GM19238 (cell line): ENCODE data around the gene MAP7.
"Not testable (repeated sequence)": the region's sequence is repeated elsewhere in the genome, so short reads cannot be mapped to it uniquely, and the experiment has no call there.

Experiments
- DNase-seq: peaks from one replicate; pipeline ENCODE4 v3.0.0; 2011; ENCODE audit warnings: low spot score; ENCODE audit not compliant: insufficient read length

Gene MAP7

DNA sequence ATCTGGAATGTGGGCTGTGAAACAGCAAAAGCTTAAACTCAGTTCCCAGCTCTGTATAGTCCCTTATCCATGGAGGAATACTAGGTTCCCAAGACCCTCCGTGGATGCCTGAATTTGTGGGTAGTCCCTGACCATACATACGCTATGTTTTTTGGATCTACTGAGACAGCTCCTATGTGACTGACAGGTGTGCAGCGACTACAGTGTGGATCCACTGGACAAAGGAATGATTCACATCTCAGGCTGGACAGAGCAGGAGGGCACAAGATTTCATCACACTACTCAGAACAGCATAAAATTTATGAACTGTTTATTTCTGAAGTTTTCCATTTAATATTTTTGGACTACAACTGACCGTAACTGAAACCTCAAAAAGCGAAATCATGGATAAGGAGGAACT, 125.3 kb downstream of the MAP7 start:
- no peak for DNase-seq

DNA sequence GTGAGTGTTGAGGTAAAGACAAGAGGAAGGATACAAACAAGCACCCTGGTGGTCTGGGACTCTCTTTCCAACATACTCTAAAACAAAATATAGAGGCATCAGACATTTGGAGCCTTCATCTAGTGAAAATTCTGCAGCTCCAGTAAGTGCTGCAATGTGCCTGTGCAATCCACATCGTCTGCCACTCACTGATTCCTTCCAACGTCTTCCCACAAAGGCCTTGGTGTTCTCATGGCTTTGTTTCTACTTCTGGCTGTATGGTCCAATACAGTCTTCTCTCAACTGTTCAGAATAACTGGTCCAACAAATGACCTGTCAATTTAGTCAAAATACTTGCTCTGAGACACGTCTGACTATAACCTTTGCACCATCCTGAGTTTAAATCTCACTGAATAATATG, 125.8 kb downstream of the MAP7 start:
- no peak for DNase-seq

DNA sequence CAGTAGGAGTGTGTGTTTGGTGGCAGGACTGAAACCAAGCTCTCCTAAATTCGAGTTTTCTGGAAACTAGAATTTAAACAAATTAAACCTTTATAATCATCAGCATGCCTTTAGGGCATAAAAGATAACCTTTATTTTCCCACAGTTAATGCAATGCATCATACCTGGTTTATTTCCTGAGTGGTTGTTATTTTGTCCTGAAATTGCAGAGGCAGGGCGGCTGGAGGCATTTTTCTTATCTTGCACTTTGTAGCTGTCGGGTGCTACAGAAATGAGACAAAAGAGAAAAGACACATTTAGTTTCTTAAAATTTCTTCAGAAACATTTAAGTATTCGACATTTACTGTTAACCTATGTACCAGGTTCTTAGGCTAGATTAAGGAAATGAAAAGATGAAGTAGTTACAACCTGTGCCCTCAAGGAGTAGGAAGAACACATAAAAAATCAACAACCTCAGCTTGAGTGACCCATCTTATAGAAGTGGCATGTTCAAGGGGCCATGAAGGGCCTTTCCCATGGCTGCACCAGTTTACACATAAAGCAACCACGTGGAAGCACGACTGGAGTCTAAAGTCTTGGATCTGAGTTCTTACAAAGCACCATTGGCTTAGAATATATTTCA, 128.6 kb downstream of the MAP7 start:
- no peak for DNase-seq

DNA sequence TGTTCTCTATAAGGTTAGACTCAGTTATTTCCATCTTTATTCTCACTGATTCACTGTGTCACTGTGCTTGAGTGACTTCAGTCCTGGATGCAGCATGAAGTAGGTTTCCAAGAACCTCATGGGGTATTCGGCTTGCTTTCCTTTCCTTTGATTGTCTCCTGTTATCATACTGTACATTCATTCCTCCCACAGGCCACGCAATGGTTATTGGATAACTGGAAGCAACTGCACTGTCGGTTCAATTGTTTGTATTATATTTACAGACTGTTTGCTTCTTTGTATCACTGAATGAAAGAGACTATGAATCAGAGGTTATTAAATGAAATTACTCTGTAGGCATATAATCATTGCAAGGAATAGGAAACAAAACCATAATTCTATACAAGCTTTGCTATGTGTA, 129.4 kb downstream of the MAP7 start:
- DNase-seq: no peak

DNA sequence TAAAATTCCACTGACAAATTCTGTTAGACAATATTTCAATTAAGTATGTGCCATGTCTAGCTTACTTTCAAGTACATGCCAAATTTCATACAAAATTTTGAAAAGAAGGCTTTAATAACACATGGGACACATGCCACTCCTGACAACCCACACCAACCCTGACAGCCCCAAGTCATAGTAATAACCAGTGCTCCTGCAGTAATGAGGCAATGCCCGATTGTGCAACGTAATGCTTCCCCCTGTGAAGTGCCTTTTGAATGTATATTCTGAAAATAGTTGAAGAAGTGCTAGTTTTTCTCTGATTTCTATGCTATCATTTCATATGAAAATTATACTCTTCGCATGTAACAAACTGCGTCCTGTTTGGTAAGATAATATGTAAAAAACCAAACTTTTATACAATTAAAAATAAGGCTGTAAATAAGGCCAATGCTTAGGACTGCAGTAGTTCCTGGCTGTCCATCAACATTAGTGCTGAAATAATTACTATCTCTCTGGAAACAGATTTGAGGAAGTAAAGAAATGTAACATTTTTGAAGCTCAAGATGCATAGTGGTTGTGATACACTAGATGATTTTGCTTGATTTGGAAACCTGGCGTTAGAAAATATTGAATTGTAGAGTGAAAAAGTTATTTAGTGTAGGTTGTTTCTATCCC, 134.7 kb downstream of the MAP7 start:
- DNase-seq: no peak

DNA sequence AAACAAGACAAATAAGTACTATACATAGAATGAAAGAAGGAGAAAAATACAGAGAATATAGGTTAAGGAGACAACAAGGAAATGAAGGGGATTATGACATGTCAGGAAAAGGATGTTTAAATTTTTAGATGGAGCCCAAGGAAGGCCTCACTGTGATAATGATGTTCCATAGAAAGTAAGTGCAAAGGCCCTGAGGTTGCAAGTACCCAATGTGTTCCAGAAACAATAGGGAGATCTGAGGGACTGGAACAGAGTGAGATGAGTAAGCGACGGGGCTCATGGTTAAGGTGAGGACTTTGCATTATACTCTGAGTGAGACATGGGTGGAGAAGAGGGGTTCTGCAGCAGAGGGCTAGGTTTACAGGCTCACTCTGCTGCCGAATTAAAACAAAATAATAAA, 137.8 kb downstream of the MAP7 start:
- no peak for DNase-seq

DNA sequence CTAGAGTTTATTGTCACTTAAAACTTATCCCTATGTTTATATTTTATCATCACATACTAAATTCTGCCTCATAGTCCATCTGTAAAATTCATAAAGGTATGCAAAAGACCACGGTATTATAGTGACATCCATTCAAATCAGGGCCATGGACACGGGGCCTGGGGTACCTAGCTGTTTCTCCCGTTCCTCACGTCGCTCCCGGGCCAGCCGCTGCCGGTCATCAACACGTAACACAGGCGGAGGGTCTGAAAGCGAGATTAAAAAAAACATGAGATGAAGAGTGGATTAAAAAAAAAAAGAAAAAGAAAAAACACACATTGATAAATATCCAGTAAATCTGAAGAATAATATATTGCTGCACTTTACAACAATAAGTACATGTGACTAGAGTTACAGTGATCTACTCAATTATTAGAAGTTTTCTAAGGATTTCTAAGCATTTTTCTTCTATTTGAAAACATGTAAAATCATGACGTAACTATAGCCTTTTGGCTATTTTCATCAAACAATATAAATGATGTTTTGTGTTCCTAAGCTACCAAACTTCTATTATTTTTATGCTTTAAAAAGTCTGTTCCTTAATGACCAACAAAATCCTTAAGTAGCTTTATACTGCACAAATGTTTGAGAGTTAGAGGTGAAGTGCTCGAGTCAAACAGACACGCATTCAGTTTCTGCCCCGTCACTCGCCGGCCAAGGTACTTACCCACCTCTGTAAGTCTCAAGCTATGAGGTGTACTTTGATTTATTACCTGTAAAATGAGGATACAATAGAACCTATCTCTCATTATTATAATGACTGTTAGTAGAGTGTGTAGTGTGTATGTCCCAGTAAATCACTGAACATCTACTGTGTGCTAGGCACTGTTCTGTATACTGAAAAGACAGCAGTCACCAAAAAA, 138.5 kb downstream of the MAP7 start:
- no peak for DNase-seq

DNA sequence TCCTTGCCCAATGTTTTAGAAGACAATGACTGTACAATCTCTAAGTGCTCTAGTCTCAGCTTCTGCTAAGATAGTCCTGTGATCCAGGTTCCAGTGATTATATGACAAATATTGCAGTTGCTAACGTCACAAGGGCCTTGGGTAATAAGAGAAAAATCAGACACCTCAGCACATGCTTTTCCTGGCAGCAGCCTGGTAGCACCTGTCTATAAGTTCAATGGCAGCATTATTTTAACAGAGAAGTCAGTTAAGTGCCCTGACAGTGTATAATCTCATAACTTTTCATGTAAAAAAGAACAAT, 139.2 kb downstream of the MAP7 start:
- no peak for DNase-seq

DNA sequence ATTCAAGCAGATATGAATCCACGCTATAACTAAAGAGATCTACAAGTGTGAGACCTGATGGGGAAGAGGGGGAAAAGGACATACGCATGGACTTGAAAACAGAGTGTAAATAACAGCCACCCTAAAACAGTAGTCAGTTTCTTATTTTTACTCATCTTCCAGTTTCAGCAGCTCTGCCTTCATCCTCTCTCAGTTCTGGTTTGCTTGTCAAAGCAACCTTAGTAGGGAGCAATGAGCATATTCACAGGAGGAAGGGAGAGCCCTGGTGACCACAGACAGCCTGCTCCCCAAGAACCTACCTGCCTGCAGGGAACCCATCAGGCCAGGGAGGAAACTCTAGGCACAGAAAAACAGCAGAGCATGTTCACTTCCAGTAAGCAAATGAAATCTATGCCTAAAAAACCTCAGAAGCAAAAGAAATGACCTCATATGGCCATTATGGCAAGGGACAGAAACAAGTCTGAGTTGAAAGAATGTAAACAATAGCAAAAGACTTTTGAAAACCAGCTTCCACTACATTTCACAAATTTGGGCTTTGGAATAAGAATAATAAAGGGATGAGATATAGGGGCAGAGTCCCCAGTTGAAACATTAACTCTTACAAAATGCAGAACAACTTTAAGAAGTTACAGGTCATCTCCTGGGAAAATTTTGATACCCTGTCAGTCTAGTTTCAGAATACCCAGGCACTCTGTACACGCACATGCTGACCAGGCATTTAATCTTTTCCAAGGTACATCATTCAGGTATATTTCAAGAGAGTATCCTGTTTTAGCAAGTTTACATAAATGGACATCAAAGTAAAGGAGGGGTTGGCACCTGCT, 139.8 kb downstream of the MAP7 start:
- peak; percentile 2 for DNase-seq

DNA sequence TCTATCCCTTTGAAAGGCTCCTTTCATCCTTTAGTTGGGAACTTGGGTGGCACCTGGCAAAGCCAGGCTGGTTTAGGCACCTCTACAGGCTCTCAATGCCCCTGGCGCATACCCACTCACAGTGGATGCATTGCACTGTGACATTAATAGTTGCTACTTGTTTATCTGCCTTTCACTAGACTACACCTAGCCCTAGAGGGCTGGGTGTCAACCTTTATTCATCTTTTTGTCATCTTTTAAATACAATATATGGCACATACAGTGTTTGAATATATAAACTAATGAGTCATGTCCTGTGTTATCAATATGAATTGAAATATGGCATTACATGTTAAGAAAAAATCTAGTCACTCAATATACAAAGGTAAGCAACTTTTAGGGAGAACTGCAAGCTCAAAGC, 140.6 kb downstream of the MAP7 start:
- DNase-seq: no peak

DNA sequence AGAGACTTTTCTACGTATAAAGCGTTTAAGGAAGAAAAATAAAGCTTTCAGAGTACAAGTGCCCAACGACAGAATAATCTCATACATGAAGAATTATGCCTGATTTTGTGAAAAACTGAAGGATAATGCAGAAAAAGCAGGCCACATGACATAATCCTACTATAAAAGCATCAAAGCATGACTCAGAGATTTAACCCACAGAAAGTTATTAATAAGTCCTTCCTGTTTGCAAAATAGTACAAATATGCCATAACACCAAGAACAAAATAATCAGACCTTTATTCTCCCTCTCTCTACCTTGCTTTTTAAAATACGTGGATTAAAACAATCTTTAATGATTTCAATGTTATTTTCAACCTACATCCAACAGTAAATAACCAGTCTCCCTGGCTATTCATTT, 142.0 kb downstream of the MAP7 start:
- DNase-seq: no peak

DNA sequence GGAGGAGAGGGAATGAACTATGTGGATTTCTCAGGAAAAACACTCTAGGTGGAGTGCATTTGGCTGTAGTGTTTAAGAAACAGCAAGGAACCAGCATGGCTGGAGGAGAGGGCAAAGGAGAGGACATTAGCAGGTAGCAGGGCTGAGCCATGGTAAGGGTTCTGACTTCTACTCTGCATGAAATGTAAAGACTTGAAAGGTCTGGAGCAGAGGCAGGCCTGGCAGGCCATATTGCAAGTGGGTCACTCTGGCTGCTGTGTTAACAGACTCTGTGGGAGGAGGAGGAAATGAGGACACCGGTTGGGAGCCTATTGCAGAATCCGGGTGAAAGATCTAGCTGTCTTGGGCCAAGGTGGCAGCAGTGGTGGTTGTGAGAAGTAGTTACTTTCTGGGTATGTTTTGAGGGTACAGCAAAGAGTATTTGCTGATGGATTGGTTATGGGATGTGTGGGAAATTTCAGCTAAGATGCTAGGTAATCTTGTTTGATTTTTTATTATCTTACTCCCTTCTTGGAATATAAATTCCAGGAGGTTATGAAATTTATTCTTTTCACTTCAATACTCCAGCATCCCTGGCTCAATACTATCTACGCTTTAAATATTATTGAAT, 144.7 kb downstream of the MAP7 start:
- no peak for DNase-seq

DNA sequence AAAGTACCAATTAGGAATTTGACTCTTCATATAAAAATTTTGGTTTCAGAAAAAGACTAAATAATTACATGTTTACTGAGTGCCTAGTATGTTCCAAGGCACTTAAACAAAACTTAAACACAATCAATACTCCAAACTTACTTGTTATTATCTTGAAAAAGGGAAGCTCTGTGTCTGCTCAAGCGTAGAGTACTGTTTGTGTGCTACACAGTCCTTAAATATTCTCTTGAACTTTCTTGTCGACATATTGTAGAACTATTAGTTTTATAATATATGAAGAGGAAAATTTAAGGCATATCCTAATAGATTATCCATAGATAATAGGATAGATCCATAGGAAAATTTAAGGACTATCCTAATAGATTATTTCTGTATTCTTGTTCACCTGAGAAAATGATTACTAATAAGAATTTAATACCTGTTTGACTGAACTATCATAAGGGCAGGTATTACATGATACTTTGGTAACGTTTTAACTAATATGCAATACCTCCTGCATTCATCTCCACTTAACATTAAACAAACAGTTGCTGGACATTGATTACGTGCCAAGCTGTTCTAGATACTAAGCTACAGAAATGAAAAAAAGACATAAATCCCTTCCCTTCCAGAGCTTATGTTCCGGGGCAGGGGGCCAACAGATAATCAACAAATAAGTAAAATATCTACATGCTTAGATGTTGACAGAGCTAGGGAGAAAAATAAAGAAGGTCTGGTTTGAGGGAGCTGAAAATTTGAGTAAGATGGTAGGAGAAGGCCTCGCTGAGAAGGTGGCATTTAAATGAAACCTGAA, 145.4 kb downstream of the MAP7 start:
- DNase-seq: no peak

DNA sequence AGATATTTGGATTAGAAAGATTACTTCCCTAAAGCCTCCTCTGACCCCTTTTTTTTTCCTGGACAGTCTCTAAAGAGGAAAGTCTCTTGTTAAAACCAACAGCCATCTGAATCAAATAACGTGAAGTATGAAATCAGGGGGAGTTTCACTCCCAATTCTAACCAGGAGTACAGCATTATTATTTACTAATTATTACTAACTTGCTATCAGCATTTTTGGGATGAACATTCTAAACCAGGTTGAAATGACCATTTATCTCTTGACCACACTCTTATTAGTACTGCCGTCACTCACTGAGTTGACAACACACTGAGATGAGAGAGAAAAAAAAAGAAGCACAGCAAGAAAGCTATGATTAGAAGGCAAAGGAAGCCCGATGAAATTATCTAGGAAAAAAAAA, 146.2 kb downstream of the MAP7 start:
- no peak for DNase-seq

DNA sequence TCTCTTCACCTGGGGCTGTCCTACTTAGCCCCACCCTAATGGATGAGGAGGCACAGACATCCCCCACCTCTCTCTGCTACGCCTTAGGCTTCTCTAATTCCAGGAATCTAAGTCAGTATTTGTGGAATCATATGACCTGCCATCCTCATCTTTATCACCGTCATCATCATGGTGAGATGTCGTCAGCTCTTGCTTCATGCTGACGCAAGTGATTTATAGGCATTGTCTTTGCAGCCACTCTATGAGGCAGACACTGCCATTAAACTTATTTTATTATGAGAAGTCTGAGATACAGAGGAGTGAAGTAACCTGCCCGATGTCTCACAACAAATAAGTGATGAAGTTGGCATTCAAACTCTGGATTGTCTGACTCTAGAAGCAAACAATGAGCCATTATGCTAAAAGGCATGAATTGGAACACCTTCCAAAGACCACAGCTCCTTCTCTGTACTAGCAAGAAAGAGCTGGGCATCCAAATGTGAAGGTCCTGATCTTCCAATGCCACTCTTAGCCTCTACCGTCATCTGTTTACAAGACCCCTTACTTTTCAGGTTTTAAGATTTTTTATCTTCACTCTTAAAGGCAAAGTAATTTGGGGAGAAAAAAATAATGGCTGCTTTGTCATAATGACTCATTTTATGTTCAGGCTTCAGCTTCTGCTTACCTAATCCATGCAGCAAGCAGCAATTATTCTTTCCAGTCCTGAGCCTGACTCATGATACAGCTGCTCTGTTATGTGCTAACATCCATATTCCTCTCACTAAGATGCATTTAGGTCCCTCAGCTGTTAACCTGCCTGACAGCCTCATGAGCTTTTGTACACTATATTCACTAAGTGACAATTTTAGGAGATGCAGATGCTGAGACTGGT, 146.9 kb downstream of the MAP7 start:
- no peak for DNase-seq

DNA sequence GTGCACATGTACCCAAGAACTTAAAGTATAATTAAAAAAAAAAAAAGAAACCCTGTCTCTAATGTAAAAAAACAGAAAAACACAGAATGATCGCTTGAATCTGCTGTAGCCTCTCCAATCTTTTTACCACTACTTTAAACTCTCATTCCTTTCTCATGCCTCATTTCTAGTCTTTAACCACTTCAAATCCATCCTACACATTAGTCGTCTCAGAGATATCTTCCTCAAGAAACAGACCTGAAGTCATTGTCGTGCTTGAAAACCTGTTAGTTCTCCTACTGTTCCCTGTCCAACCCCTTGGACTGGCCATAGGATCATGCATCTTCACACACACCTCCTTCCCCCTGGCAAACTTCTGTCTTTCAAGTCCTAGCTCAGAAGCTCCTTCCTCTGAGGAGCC, 148.5 kb downstream of the MAP7 start:
- no peak for DNase-seq

DNA sequence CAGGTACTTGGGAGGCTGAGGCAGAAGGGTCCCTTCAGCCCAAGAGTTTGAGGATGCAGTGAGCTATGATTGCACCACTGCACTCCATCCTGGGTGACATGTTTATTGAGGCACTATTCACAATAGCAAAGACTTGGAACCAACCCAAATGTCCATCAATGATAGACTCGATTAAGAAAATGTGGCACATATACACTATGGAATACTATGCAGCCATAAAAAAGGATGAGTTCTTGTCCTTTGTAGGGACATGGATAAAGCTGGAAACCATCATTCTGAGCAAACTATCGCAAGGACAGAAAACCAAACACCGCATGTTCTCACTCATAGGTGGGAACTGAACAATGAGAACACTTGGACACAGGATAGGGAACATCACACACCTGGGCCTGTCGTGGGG, 149.0 kb downstream of the MAP7 start:
- not testable (repeated sequence) for DNase-seq

DNA sequence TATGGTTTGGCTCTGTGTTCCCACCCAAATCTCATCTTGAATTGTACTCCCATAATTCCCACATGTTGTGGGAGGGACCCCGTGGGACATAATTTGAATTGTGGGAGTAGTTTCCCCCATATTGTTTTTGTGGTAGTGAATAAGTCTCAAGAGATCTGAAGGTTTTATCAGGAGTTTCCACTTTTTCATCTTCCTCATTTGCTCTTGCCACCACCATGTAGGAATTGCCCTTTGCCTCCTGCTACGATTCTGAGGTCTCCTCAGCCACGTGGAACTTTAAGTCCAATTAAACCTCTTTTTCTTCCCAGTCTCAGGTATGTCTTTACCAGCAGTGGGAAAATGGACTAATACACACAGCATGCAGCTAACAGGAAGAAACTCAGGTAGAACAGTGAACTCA, 151.8 kb downstream of the MAP7 start:
- no peak for DNase-seq

DNA sequence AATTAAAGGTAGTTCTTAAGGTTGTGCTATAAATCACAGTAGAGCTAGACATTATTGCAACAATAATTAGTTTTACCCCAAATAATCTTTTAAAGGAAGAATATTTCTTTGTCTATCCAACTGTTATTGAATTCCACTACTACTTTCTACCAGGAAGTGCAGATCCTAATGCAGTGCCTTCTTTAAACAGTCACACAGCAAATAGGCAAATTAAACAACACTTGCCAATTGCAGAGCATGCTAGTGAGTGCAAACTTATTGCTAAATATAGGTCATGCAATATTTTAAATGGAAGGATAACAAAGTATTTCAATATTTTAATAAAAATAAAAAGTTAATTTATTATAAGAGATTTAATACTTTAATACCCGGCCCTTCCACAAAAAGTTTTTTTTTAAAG, 153.3 kb downstream of the MAP7 start:
- no peak for DNase-seq

DNA sequence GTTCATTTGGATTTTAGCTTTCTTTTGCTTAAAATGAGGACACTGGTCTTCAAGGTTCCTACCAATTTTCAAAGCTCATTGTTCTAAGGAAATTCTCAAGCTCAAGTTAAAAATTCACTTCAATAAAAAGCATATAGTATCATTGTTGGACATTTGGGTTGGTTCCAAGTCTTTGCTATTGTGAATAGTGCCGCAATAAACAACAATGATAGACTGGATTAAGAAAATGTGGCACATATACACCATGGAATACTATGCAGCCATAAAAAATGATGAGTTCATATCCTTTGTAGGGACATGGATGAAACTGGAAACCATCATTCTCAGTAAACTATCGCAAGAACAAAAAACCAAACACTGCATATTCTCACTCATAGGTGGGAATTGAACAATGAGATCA, 159.3 kb downstream of the MAP7 start:
- DNase-seq: not testable (repeated sequence)
